Hepatocyte (in vitro differentiated cells): ENCODE results near the gene SLC1A1.
"Not testable (repeated sequence)": the region's sequence is repeated elsewhere in the genome, so short reads cannot be mapped to it uniquely, and the experiment has no call there.

Experiments used
- CTCF ChIP-seq: fragments of 200-600 bp; sonication (generic); IDR thresholded peaks from 2 replicates; pipeline ENCODE4 v1.5.1; 2016; ENCODE audit warnings: antibody characterized with exemption, mild to moderate bottlenecking; ENCODE audit not compliant: poor library complexity
- EZH2 ChIP-seq: fragments of 200-600 bp; sonication (generic); IDR thresholded peaks from 2 replicates; pipeline ENCODE4 v1.6.1; 2016; ENCODE audit warnings: antibody characterized with exemption, mild to moderate bottlenecking, borderline replicate concordance

- not testable (repeated sequence) for TF ChIP-seq CTCF, EZH2
Measured at GRCh38 chr9:4531355-4531754, 41.1 kb downstream of the SLC1A1 start.
